ENCODE data around the gene MAP4K3.

- TF ChIP-seq CTCF (IDR thresholded peaks at IDR 0.05; ENCODE audit: low read depth, low read length) (no peak), MAX (IDR thresholded peaks at IDR 0.05; ENCODE audit: low read depth, low read length) (no peak)
Measured at GRCh38 chr2:39221459-39221858, 215.6 kb downstream of the MAP4K3 start.
